ENCODE measurements around the gene COG4. TPM values are rescaled to one million over a fixed set of nuclear protein-coding genes. Genes with fewer than 3 reads are reported as not detected.

COG4 gene
- 68.6 and 82.4 TPM in 2 replicates for total RNA-seq

GRCh38 chr16:70523076-70523742 is at the start of gene COG4:
Gene COG4 (minus strand): TSS chr16:70523554. CDS start chr16:70523543, 11 bp downstream.

GRCh38 chr16:70523743-70524398 is 517 bp upstream of the COG4 start, which contains the start of gene SF3B3:
Gene SF3B3 (plus strand): TSS chr16:70523816. CDS start chr16:70526657, 2,841 bp downstream.

GRCh38 chr16:70454222-70455034 is 68.9 kb downstream of the COG4 start, which contains the start of gene FCSK:
Gene FCSK (plus strand): TSS chr16:70454595. CDS start chr16:70463191, 8,596 bp downstream.

GRCh38 chr16:70438969-70439862 is 84.1 kb downstream of the COG4 start, which contains the start of gene ST3GAL2:
Gene ST3GAL2 (minus strand): TSS chr16:70439100. CDS start chr16:70398530, 40,570 bp downstream.

Other genes starting within 250 kb of the COG4 start
- 188 and 207 TPM in 2 replicates for gene AARS1, start 234.0 kb downstream of the COG4 start, total RNA-seq
- gene DDX19B, start 224.4 kb downstream of the COG4 start, total RNA-seq, result 41.3 and 53.6 TPM in 2 replicates
- gene DDX19A, start 176.7 kb downstream of the COG4 start, total RNA-seq, result 31.1 and 35.4 TPM in 2 replicates
- 31.2 and 32.3 TPM in 2 replicates for gene ST3GAL2, start 84.5 kb downstream of the COG4 start, total RNA-seq
- 10.1 and 25.9 TPM in 2 replicates for gene FCSK, start 69.0 kb downstream of the COG4 start, total RNA-seq
- 163 and 212 TPM in 2 replicates for gene SF3B3, start 262 bp upstream of the COG4 start, total RNA-seq
- 0.89 and 2.3 TPM in 2 replicates for gene IL34, start 123.0 kb upstream of the COG4 start, total RNA-seq
- 44.4 and 58.8 TPM in 2 replicates for gene MTSS2, start 162.5 kb upstream of the COG4 start, total RNA-seq